ENCODE data around the gene SLC10A7. TPM values are rescaled to one million over a fixed set of nuclear protein-coding genes. Genes with fewer than 3 reads are reported as not detected.

The SLC10A7 gene
- total RNA-seq, 4 donors from 2014 or later: 12.9 to 28.1 (median 19.5) TPM

DNA sequence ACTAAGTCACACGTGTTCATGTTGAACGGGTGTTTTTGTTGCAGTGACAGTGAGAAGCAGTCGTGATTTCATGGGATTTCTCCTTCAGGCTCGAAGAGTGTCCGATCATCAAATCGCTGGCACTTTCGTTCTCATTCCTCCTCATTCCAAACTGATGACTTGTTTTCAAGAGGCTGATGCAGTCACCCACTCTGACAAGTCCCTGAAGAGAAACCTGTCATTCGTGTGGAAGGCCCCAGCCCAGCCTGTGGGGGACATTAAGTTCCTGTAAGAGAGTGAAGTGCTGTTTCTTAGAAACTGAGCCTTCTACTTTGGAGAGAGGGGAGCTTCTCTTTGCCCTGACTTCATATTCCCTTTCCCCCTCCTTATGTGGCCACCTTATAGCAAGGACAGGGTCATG, 299.4 kb downstream of the SLC10A7 start:
- H3K27ac ChIP-seq: no peak overlapping the region
- H3K9me3 ChIP-seq: no peaks in the 10 kb centered on the region
- H3K27me3 ChIP-seq: no peaks in the 10 kb centered on the region
- H3K4me1 ChIP-seq: no peaks in the 10 kb centered on the region
- no peak overlapping the region for H3K4me3 ChIP-seq
- H3K36me3 ChIP-seq: no peaks in the 10 kb centered on the region
- no peak for DNase-seq
- no peak for TF ChIP-seq POLR2A (IDR thresholded peaks at IDR 0.05)
- TF ChIP-seq, protein P1, sequence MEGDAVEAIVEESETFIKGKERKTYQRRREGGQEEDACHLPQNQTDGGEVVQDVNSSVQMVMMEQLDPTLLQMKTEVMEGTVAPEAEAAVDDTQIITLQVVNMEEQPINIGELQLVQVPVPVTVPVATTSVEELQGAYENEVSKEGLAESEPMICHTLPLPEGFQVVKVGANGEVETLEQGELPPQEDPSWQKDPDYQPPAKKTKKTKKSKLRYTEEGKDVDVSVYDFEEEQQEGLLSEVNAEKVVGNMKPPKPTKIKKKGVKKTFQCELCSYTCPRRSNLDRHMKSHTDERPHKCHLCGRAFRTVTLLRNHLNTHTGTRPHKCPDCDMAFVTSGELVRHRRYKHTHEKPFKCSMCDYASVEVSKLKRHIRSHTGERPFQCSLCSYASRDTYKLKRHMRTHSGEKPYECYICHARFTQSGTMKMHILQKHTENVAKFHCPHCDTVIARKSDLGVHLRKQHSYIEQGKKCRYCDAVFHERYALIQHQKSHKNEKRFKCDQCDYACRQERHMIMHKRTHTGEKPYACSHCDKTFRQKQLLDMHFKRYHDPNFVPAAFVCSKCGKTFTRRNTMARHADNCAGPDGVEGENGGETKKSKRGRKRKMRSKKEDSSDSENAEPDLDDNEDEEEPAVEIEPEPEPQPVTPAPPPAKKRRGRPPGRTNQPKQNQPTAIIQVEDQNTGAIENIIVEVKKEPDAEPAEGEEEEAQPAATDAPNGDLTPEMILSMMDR (IDR thresholded peaks at IDR 0.05): no peak

DNA sequence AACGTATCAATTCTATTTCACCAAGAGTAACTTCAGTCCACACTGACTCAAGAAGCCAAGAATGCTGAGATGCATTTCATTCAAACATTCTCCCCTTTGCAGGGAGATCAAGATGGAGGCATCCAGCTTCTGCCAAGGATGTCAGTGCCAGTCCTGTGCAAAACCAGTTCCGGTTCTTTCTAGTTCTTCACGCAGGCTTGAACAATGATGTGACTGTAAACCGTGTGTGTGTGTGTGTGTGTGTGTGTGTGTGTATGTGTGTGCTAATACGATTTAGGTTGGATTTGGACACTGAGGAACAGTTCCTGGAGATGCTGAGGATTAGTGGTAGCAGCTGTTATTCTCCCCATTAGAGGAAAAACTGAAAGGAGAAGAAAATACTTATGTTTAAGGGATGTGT, 307.5 kb downstream of the SLC10A7 start, which contains the start of gene REELD1:
Gene REELD1, plus strand, starts transcription at position 301 of the 400 bp plus-strand sequence. CDS start 2,415 bp downstream, outside the sequence.
- Histone ChIP-seq H3K27ac (no peak within 1 kb of the TSS), H3K4me1 (no peaks in the 10 kb centered on the region), H3K36me3 (no peaks in the 10 kb centered on the region), H3K27me3 (no peaks in the 10 kb centered on the region), H3K4me3 (no peak within 1 kb of the TSS), H3K9me3 (no peaks in the 10 kb centered on the region)
- no peak for TF ChIP-seq POLR2A (IDR thresholded peaks at IDR 0.05)
- TF ChIP-seq, protein P1 (IDR thresholded peaks at IDR 0.05): no peak
- no peak for DNase-seq

- Histone ChIP-seq H3K4me3 (no peak overlapping the region), H3K4me1 (no peaks in the 10 kb centered on the region), H3K36me3 (no peaks in the 10 kb centered on the region), H3K27ac (no peak overlapping the region), H3K27me3 (no peaks in the 10 kb centered on the region), H3K9me3 (no peaks in the 10 kb centered on the region)
- TF ChIP-seq, protein P1 (IDR thresholded peaks at IDR 0.05): no peak
- no peak for DNase-seq
These were observed 309.0 kb downstream of the SLC10A7 start for GRCh38 chr4:146212781-146213180.

- Histone ChIP-seq H3K27me3 (no peaks in the 10 kb centered on the region), H3K27ac (no peak overlapping the region), H3K36me3 (no peaks in the 10 kb centered on the region), H3K4me3 (no peak overlapping the region), H3K4me1 (no peaks in the 10 kb centered on the region), H3K9me3 (no peaks in the 10 kb centered on the region)
- TF ChIP-seq POLR2A (IDR thresholded peaks at IDR 0.05): no peak
- TF ChIP-seq, protein P1 (IDR thresholded peaks at IDR 0.05): no peak
- no peak for DNase-seq
These were observed 310.3 kb downstream of the SLC10A7 start for GRCh38 chr4:146211440-146211839.

DNA sequence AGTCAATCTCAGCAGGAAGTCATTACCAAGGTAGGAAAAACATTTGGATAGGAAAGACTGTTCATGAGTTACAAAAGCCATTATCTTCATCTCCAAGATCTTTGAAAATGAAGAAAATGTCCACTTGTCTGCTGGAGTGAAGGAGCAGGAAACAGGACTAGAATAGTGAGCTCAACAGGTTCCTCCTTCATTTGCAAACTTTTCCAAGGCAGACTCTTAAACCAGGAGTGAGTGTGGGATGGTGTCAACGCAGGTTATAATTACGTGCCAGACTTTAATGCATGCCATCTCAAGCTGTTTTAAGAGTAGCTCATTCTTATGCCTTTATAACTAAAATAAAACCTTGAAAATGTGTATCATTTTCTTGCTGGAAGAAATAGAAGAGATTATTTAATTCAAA, 310.9 kb downstream of the SLC10A7 start:
- H3K4me1 ChIP-seq: no peaks in the 10 kb centered on the region
- no peaks in the 10 kb centered on the region for H3K27me3 ChIP-seq
- H3K4me3 ChIP-seq: no peak overlapping the region
- H3K36me3 ChIP-seq: no peaks in the 10 kb centered on the region
- no peaks in the 10 kb centered on the region for H3K9me3 ChIP-seq
- no peak for DNase-seq
- TF ChIP-seq POLR2A (IDR thresholded peaks at IDR 0.05): no peak
- TF ChIP-seq, protein P1 (IDR thresholded peaks at IDR 0.05): no peak
- H3K27ac ChIP-seq: no peak overlapping the region

GRCh38 chr4:146207410-146207809, 314.3 kb downstream of the SLC10A7 start:
- no peak for DNase-seq
- Histone ChIP-seq H3K27ac (no peak overlapping the region), H3K36me3 (no peaks in the 10 kb centered on the region), H3K27me3 (no peaks in the 10 kb centered on the region), H3K9me3 (no peaks in the 10 kb centered on the region), H3K4me1 (no peaks in the 10 kb centered on the region), H3K4me3 (no peak overlapping the region)
- TF ChIP-seq, protein P1 (IDR thresholded peaks at IDR 0.05): no peak
- no peak for TF ChIP-seq POLR2A (IDR thresholded peaks at IDR 0.05)
